Measurements from ENCODE around the gene KAZALD1. TPM values are rescaled to one million over a fixed set of nuclear protein-coding genes. Genes with fewer than 3 reads are reported as not detected.

KAZALD1 gene
- total and polyA plus RNA-seq, 10 of the 15 experiments (the other 5 are each of a cell fraction or from before 2014, with no cell fraction given) = 0.10 to 4.3 (median 1.9) TPM

GRCh38 chr10:101022967-101023705, 38.7 kb upstream of the KAZALD1 start (continued):
- TF ChIP-seq NFXL1 (IDR thresholded peaks at IDR 0.05; ENCODE audit: borderline replicate concordance) (no peak), PRDM15 (CRISPR knock-in tag; IDR thresholded peaks at IDR 0.05) (no peak), MTA3 (IDR thresholded peaks at IDR 0.05; ENCODE audit: borderline replicate concordance, low read length) (no peak), GABPA (IDR thresholded peaks at IDR 0.05; ENCODE audit: low read depth) (no peak), SREBF2 (IDR thresholded peaks at IDR 0.05; ENCODE audit: low read length) (no peak)

GRCh38 chr10:101027106-101027720, 34.6 kb upstream of the KAZALD1 start:
- POLR2A ChIA-PET = interaction anchor here (0.5 kb wide), 1 partner anchor 117 kb away, joined by 6 read pairs; no protein-coding TSS in a partner anchor
- H4K20me1 ChIP-seq (ENCODE audit: control insufficient read depth, insufficient read depth) = no peaks in the 10 kb centered on the region
- ATAC-seq (no peak), FAIRE-seq (no peak), DNase-seq (ENCODE audit: low read depth, low spot score) (no peak)
- no peak overlapping the region for H3K27ac ChIP-seq (ENCODE audit: control insufficient read depth, insufficient read depth)
- no peak overlapping the region for H3K4me2 ChIP-seq (ENCODE audit: control insufficient read depth, insufficient read depth)
- RAD21 ChIA-PET (ENCODE audit: unreplicated experiment) = interaction anchor here (0.6 kb wide), 1 partner anchor 440 kb away, joined by 4 read pairs; no protein-coding TSS in a partner anchor
- BruUV-seq (replicated peaks) = no TSS peak
- peaks cover 13% of the 10 kb centered on the region for H3K4me1 ChIP-seq (ENCODE audit: control insufficient read depth, insufficient read depth, low read length)
- H2AFZ ChIP-seq (ENCODE audit: control insufficient read depth, low read depth, low read length) = no peak overlapping the region
- intact Hi-C loops (cut with micrococcal nuclease; ENCODE audit: unreplicated experiment) = no loop called here
- no peaks in the 10 kb centered on the region for H3K9me3 ChIP-seq (replicated peaks; ENCODE audit: control insufficient read depth, insufficient read depth, low read length)
- H3K36me3 ChIP-seq (ENCODE audit: control insufficient read depth in 2 of 2, insufficient read depth in 2 of 2, low read length in 1 of 2) = no peaks in the 10 kb centered on the region
- H3K9ac ChIP-seq (ENCODE audit: control insufficient read depth, insufficient read depth, low read length) = no peak overlapping the region
- H3K27me3 ChIP-seq (replicated peaks in 1 of 2; ENCODE audit: control insufficient read depth in 2 of 2, insufficient read depth in 2 of 2, low read length in 1 of 2) = peaks cover 5 to 9% of the 10 kb centered on the region in 2 experiments
- in situ Hi-C loops (cut with MboI) = no loop called here
- WGBS (ENCODE audit: insufficient coverage, insufficient replicate concordance, low lambda C conversion rate, missing lambda C conversion rate) = 42% methylated on average over 9 of the region's 10 CpGs
- SMC1A ChIA-PET (ENCODE audit: uncharacterized antibody, unreplicated experiment) = no interaction called here
- CTCF ChIA-PET = interaction anchor here (3.6 to 6.5 kb wide), 2 partner anchors 10 to 15 kb away, joined by 17 to 86 read pairs; no protein-coding TSS in a partner anchor
- no peak overlapping the region for H3K4me3 ChIP-seq
- no peaks in the 10 kb centered on the region for H3K79me2 ChIP-seq (ENCODE audit: control insufficient read depth, insufficient read depth, low read length)
- TF ChIP-seq ZBTB40 (IDR thresholded peaks at IDR 0.05; ENCODE audit: borderline replicate concordance) (no peak), MLLT1 (IDR thresholded peaks at IDR 0.05) (no peak), ATF2 (IDR thresholded peaks at IDR 0.05; ENCODE audit: low read length) (no peak), CEBPB (IDR thresholded peaks at IDR 0.05; ENCODE audit: borderline replicate concordance in 1 of 2, low read depth in 2 of 2, low read length in 2 of 2) (no peak)

Data from GM12878 (cell line).